SW480 (cell line): Measurements from ENCODE around the gene DNER.
"Not testable (repeated sequence)": the region's sequence is repeated elsewhere in the genome, so short reads cannot be mapped to it uniquely, and the experiment has no call there.

ENCODE experiments used
- DNase-seq: peaks from one replicate; pipeline ENCODE4 v3.0.0-alpha.2; 2016; ENCODE audit warnings: low spot score

The DNER gene

DNA sequence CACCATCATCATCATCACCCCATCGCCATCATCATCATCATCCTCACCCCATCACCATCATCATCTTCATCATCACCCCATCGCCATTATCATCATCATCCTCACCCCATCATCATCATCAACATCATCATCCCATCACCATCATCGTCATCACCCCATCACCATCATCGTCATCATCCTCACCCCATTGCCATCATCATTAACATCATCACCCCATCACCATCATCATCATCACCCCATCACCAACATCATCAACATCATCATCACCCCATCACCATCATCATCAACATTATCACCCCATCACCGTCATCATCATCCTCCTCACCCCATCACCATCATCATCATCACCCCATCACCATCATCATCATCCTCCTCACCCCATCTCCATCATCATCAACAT, 151.0 kb downstream of the DNER start:
- DNase-seq: no peak

GRCh38 chr2:229562472-229563127, 151.8 kb downstream of the DNER start:
- DNase-seq: no peak

DNA sequence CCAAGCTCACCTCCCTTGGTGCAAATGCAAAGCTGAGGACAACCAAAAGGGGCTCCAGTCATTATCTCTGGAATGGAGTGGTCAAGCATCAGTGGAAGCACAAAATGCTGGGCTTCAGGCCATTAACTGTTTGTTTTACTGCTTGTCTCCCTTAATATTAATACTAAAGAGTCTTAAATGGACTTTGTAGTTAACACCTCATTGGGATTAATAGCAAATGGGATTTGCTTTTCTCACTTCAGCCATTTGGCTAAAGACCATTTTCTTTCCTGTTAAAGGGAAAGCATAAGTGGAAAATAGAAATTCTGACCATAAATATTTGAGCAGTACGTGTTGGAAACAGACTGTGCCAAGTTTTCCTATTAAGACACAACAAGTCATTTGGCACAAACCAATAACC, 154.4 kb downstream of the DNER start:
- DNase-seq: no peak

- DNase-seq: no peak
These were observed 161.3 kb downstream of the DNER start for GRCh38 chr2:229553091-229553490.

DNA sequence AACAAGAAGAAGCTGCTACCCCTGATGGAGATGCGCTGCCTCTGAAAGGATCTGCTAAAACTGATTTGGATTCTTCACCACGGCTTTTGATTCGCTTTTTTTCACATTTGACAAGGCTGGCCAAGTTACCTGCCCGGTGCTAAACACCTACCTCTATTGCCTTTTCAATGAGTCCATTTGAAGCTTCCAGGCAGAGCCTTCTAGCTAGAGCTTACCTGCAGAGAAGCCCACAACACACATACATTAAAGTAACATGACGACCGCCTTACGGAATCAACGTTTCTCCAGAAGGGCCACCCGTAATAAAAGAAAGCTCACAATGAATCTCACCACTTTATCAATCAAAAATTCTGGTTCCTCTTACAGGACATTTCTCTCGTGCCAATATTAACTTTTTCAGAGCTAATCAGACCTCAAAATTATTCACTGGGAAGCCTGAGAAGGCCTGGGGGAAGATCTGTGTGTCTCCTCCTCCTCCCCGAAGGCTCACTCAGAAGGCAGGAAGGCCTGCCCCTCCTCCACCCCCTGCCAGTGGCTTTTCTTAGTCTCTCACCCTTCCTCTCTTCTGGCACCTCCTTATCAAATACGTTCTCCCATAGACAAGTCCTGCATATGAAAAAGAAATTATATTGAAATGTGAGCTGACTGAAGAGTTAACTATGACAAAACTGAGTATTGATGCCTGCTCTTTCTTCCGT, 171.0 kb downstream of the DNER start:
- DNase-seq: no peak

- no peak for DNase-seq
These were observed 174.7 kb downstream of the DNER start for GRCh38 chr2:229539628-229540027.

DNA sequence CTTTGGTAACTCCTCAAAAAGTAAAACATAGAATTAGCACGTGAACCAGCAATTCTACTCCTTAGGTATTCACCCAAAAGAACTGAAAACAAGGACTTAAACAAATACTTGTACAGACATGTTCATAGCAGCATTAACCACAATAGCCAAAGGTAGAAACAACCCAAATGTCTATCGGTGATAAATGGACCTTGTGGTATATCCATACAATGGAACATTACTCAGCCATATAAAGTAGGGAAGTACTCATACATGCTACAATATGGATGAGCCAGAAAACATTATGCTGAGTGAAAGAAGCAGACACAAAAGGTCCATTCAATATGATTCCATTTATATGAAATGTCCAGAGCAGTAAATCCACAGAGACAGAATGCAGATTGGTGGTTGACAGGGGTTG, 182.8 kb downstream of the DNER start:
- DNase-seq: no peak

DNA sequence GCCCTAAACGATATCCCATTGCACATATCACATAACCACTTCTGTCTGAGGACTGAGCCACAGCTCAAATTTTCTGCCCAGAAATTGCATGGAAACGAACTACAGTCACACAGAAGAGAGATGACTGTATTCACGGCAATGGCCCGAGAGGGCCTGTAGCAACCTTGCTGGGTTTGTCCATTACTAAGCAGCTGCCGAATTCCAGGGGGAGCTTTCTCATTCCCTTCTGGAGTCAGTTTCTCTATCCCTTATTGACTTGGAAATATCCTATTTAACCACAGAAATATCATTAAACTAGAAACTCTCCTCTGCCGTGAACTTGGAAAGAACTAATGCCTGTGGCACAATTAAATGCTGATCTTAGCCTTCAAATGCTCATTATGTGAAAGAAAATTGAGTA, 183.9 kb downstream of the DNER start:
- DNase-seq: no peak

DNA sequence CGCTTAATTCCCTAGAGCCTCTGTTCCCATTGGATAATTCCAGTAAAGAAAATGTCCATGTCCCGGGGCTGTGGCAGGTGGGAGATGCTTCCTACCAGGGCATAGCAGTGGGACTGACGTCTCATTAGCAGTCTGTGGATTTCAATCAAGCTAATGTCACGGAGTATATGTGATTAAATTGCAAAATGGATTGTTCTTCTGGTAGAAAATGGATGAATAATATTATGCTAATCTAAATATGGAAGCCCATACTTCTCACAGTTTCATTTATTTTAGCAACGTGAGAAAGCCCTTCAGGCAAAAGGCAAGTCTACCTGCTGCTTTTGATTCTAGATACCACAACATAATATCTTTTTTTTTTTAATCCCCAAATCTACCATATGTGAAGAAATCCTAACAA, 185.5 kb downstream of the DNER start:
- DNase-seq: no peak

- DNase-seq: no peak
These were observed 187.4 kb downstream of the DNER start for GRCh38 chr2:229526951-229527350.

DNA sequence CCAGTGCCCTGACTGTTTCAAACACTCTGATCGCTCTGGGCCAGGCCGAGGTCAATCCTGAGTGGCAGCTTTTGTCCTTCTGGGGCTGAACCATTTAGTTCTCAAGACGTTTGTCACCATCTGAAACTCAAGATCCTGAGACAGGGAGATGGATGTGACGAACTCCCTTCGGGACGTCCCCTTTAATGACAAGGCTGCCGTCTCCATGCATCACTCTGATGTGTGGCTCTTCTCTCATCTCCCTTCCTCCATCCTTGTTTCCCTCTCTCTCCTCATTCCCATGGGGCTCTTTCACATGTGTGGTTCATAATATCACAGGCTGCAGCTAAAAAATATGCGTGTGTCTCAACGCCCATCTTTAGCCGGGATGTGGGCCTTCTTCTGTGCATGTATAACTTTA, 189.6 kb downstream of the DNER start:
- no peak for DNase-seq

GRCh38 chr2:229523663-229524062, 190.7 kb downstream of the DNER start:
- DNase-seq: no peak

DNA sequence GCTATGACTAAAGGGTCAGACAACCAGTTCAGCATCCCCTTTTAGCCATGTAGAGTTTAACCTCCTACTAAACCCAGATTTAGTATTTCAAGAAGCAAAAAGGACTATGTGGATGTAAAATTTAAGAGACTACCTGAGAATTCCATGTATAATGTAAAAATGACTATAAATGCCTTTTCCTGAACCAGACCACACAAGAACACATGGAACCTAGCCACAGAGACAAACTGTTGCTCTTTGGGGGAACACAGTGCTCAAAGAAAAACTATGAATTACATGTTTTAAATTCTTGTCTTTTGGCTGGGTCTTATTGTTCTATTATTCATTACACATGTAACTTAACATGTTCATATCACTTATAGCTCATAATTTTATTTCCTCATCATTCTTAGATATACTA, 192.8 kb downstream of the DNER start:
- DNase-seq: no peak

DNA sequence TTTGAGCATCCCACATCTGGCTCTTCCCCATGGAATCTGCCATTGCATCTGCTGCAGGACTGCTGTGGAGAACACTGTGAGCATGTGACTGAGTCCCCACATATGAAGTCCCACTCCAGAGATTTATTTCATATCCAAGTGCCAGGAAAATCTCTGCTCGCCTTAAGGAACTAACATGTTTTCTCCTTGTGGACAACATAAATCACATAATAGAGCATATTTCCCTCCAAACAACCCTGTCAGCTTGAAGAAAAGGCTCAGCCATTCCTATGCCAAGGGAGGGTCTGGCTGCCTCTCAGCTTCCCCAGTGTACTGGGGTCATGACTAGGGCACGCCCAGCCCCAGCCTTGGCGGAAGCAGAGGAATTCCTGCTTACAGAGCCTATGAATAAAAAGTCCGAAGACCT, 193.7 kb downstream of the DNER start:
- no peak for DNase-seq

GRCh38 chr2:229519655-229520430, 194.5 kb downstream of the DNER start:
- DNase-seq: peak; percentile 4

GRCh38 chr2:229514273-229514895, 200.0 kb downstream of the DNER start:
- DNase-seq: no peak

GRCh38 chr2:229511524-229511923, 202.8 kb downstream of the DNER start:
- no peak for DNase-seq

DNA sequence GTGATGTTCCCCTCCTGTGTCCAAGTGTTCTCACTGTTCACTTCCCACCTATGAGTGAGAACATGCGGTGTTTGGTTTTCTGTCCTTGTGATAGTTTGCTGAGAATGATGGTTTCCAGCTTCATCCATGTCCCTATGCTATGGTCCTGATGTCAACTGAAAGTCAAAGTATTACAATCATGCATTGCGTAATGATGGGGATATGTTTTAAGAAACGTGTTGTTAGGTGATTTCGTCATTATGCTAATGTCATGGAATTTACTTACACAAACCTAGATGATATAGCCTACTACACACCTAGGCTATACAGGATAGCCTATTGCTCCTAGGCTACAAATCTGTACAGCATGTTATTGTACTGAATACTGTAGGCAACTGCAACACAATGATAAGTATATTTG, 207.7 kb downstream of the DNER start:
- not testable (repeated sequence) for DNase-seq

- no peak for DNase-seq
These were observed 213.1 kb downstream of the DNER start for GRCh38 chr2:229501051-229501794.

DNA sequence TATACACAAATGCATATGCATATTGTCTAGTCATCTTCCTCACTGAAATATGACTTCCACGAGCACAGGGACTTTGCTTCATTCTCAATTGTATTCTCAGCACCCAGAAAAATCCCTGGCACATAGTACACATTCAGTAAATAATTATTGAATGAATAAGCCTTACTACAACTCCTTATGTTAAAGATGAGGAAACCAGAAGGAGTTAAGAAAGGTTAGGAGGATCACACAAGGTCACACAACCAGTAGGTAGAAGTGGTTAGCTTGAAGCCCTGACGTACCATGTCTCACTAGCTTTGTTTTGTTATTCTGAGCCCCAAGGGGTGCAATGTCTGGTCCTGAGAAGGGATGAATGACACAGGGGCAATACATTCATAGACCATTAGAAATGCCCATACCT, 222.3 kb downstream of the DNER start:
- no peak for DNase-seq

DNA sequence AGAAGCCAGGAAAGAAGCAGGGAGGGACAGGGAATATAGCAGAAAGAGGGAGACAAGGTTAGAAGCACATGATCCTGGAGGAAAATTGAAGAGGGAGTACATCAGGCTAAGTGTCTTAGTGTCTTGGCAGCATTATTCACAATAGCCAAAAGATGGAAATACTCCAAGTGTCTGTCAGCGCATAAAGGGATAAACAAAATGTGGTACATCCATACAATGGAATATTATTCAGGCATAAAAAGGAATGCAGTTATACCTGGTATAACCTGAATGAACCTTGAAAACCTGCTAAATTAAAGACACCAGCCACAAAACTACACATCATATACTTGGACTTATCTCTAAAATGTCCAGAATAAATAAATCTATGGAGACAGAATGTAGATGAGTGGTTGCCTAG, 224.2 kb downstream of the DNER start:
- DNase-seq: no peak

GRCh38 chr2:229489016-229489415, 225.3 kb downstream of the DNER start:
- DNase-seq: peak; percentile 1
